DOHH2 (cell line): Measurements from ENCODE around the gene DCLK2.
"Not testable (repeated sequence)": the region's sequence is repeated elsewhere in the genome, so short reads cannot be mapped to it uniquely, and the experiment has no call there.

Experiments used
- H3F3A ChIP-seq: fragments of 200-600 bp; sonication (generic), shearing (Covaris generic); 2 replicates; pipeline ENCODE4 v1.6.0; 2016; ENCODE audit warnings: antibody characterized with exemption, mild to moderate bottlenecking; ENCODE audit not compliant: control insufficient read depth, insufficient read depth
- H3K27ac ChIP-seq: fragments of 200-600 bp; sonication (generic); 2 replicates; pipeline ENCODE4 v1.5.1; 2014; ENCODE audit warnings: low read depth, mild to moderate bottlenecking, low read length, moderate library complexity
- H3K27me3 ChIP-seq: fragments of 200-600 bp; sonication (generic); 2 replicates; pipeline ENCODE4 v1.6.1; 2014; ENCODE audit warnings: mild to moderate bottlenecking, low read length, mixed read lengths; ENCODE audit not compliant: control insufficient read depth
- H3K36me3 ChIP-seq: fragments of 200-600 bp; sonication (generic); 2 replicates; pipeline ENCODE4 v1.6.1; 2014; ENCODE audit warnings: mild to moderate bottlenecking, low read length, moderate library complexity, mixed read lengths; ENCODE audit not compliant: control insufficient read depth
- H3K4me1 ChIP-seq: fragments of 200-600 bp; sonication (generic); 2 replicates; pipeline ENCODE4 v1.6.1; 2014; ENCODE audit warnings: mild to moderate bottlenecking, low read length, mixed read lengths; ENCODE audit not compliant: control insufficient read depth
- H3K4me2 ChIP-seq: fragments of 200-600 bp; sonication (generic); 2 replicates; pipeline ENCODE4 v1.6.0; 2014; ENCODE audit warnings: mild to moderate bottlenecking, low read length, moderate library complexity
- H3K4me3 ChIP-seq: fragments of 200-600 bp; sonication (generic); 2 replicates; pipeline ENCODE4 v1.5.1; 2014; ENCODE audit warnings: mild to moderate bottlenecking, low read length, mixed read lengths
- H3K79me2 ChIP-seq: fragments of 200-600 bp; sonication (generic); 2 replicates; pipeline ENCODE4 v1.6.1; 2014; ENCODE audit warnings: mild to moderate bottlenecking, low read length, mixed read lengths; ENCODE audit not compliant: control insufficient read depth
- H3K9me2 ChIP-seq: fragments of 200-600 bp; sonication (generic); replicated peaks from 2 replicates; pipeline ENCODE4 v1.6.1; 2014; ENCODE audit warnings: mild to moderate bottlenecking, low read length, mixed read lengths; ENCODE audit not compliant: control insufficient read depth
- H3K9me3 ChIP-seq: fragments of 200-600 bp; sonication (generic); 2 replicates; pipeline ENCODE4 v1.6.1; 2014; ENCODE audit warnings: antibody characterized with exemption, low read length, mixed read lengths; ENCODE audit not compliant: control insufficient read depth, insufficient read depth
- H4K20me1 ChIP-seq: fragments of 200-600 bp; sonication (generic); 2 replicates; pipeline ENCODE4 v1.6.0; 2014; ENCODE audit warnings: low read depth, mild to moderate bottlenecking, antibody characterized with exemption, low read length, moderate library complexity; ENCODE audit not compliant: control insufficient read depth, insufficient read depth
- EZH2phosphoT487 ChIP-seq: fragments of 200-600 bp; sonication (generic); IDR thresholded peaks from 2 replicates; pipeline ENCODE4 v1.6.1; 2017; ENCODE audit warnings: borderline replicate concordance, mild to moderate bottlenecking, antibody characterized with exemption, low read length, moderate library complexity, mixed read lengths
- TF ChIP-seq, protein P1 (sequence below): fragments of 200-600 bp; sonication (generic); IDR thresholded peaks from one replicate; pipeline ENCODE4 v1.5.1; 2014; ENCODE audit warnings: antibody characterized with exemption, mild to moderate bottlenecking, low read depth, low read length; ENCODE audit not compliant: poor library complexity, severe bottlenecking

Gene DCLK2

GRCh38 chr4:150182794-150183193 is 104.5 kb downstream of the DCLK2 start:
- Histone ChIP-seq H3K27me3 (peaks cover 5% of the 10 kb centered on the region), H3K79me2 (no peaks in the 10 kb centered on the region), H3K4me3 (no peak overlapping the region)

DNA sequence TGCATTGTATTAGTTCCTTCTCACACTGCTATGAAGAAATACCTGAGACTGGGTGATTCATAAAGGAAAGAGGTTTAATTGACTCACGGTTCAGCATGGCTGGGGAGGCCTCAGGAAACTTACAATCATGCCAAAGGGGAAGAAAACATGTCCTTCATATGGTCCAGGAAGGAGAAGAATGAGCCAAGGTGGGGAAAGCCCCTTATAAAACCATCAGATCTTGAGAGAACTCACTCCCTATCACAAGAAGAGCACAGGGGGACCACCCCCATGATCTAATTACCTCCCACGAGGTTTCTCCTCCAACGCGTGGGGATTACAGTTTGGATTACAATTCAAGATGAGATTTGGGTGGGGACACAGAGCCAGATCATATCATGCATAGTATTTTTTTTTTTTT is 106.8 kb downstream of the DCLK2 start:
- H3K79me2 ChIP-seq, H4K20me1 ChIP-seq, H3K9me3 ChIP-seq, H3K27ac ChIP-seq, H3F3A ChIP-seq, H3K4me2 ChIP-seq, H3K27me3 ChIP-seq, H3K9me2 ChIP-seq, H3K4me1 ChIP-seq, H3K4me3 ChIP-seq, H3K36me3 ChIP-seq: not testable (repeated sequence)

More at GRCh38 chr4:150182794-150183193, 104.5 kb downstream of the DCLK2 start:
- TF ChIP-seq, protein P1, sequence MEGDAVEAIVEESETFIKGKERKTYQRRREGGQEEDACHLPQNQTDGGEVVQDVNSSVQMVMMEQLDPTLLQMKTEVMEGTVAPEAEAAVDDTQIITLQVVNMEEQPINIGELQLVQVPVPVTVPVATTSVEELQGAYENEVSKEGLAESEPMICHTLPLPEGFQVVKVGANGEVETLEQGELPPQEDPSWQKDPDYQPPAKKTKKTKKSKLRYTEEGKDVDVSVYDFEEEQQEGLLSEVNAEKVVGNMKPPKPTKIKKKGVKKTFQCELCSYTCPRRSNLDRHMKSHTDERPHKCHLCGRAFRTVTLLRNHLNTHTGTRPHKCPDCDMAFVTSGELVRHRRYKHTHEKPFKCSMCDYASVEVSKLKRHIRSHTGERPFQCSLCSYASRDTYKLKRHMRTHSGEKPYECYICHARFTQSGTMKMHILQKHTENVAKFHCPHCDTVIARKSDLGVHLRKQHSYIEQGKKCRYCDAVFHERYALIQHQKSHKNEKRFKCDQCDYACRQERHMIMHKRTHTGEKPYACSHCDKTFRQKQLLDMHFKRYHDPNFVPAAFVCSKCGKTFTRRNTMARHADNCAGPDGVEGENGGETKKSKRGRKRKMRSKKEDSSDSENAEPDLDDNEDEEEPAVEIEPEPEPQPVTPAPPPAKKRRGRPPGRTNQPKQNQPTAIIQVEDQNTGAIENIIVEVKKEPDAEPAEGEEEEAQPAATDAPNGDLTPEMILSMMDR: no peak
- no peak for TF ChIP-seq EZH2phosphoT487
- Histone ChIP-seq H3F3A (no peaks in the 10 kb centered on the region), H3K9me3 (no peaks in the 10 kb centered on the region), H3K36me3 (no peaks in the 10 kb centered on the region), H3K27ac (no peak overlapping the region), H4K20me1 (no peaks in the 10 kb centered on the region), H3K4me2 (no peak overlapping the region), H3K4me1 (no peaks in the 10 kb centered on the region), H3K9me2 (no peaks in the 10 kb centered on the region)

- Histone ChIP-seq H3K4me3 (no peak overlapping the region), H3K9me3 (no peaks in the 10 kb centered on the region), H3K27ac (no peak overlapping the region), H3K79me2 (no peaks in the 10 kb centered on the region), H3K4me2 (no peak overlapping the region), H3K4me1 (no peaks in the 10 kb centered on the region), H3K36me3 (no peaks in the 10 kb centered on the region), H3K27me3 (no peaks in the 10 kb centered on the region), H4K20me1 (no peaks in the 10 kb centered on the region), H3F3A (no peaks in the 10 kb centered on the region), H3K9me2 (no peaks in the 10 kb centered on the region)
- TF ChIP-seq, protein P1: no peak
- TF ChIP-seq EZH2phosphoT487: no peak
These were observed 114.7 kb downstream of the DCLK2 start for GRCh38 chr4:150192986-150193385.

DNA sequence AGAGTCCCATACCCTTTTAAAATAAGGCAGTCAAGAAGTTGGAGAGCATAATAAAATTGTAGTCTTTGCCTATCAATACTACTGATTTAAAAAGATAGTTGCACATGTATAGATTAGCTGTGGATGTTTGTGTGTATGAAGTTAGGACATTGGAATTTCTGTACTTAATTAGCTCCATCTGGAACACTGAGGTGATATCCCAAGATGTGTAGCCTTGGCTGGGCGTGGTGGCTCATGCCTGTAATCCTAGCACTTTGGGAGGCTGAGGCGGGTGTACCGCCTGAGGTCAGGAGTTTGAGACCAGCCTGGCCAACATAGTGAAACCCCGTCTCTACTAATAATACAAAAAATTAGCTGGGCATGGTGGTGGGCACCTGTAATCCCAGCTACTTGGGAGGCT is 119.0 kb downstream of the DCLK2 start:
- not testable (repeated sequence) for H3K27ac ChIP-seq, H3K9me2 ChIP-seq, H3K4me2 ChIP-seq, H3K79me2 ChIP-seq, H3K4me3 ChIP-seq, H3F3A ChIP-seq, H3K27me3 ChIP-seq, H3K36me3 ChIP-seq, H4K20me1 ChIP-seq, H3K9me3 ChIP-seq, H3K4me1 ChIP-seq
